HepG2 (cell line): ENCODE measurements around the gene LAG3. TPM values are rescaled to one million over a fixed set of nuclear protein-coding genes. Genes with fewer than 3 reads are reported as not detected.

ENCODE experiments used
- ATM ChIP-seq: fragments of 450-650 bp; IDR thresholded peaks from 2 replicates; pipeline ENCODE4 v1.7.1; 2017; ENCODE audit warnings: mild to moderate bottlenecking, borderline replicate concordance
- ELF1 ChIP-seq: sonication (generic); formaldehyde crosslinking; IDR thresholded peaks from 2 replicates; pipeline ENCODE4 v1.4.0; 2020; ENCODE audit warnings: missing genetic modification reagents
- ETV5 ChIP-seq: IDR thresholded peaks from 2 replicates; pipeline ENCODE4 v1.6.1; 2018; ENCODE audit warnings: missing biosample characterization, missing genetic modification reagents, inconsistent platforms, borderline replicate concordance
- FOXO1 ChIP-seq: sonication (generic); formaldehyde crosslinking; IDR thresholded peaks from 2 replicates; pipeline ENCODE4 v1.4.0; 2020; ENCODE audit warnings: missing genetic modification reagents
- JARID2 ChIP-seq: sonication (generic); formaldehyde crosslinking; IDR thresholded peaks from 2 replicates; pipeline ENCODE4 v1.8.1; 2023; ENCODE audit warnings: missing genetic modification reagents, inconsistent platforms; ENCODE audit not compliant: insufficient replicate concordance
- KLF9 ChIP-seq: IDR thresholded peaks from 2 replicates; pipeline ENCODE4 v1.6.1; 2016; ENCODE audit warnings: low read depth
- MBD4 ChIP-seq: IDR thresholded peaks from 2 replicates; pipeline ENCODE4 v1.6.1; 2012; ENCODE audit warnings: low read length, inconsistent platforms, borderline replicate concordance
- NCOR1 ChIP-seq: fragments of 200-600 bp; sonication (generic); IDR thresholded peaks from 2 replicates; pipeline ENCODE4 v1.7.0; 2017; ENCODE audit warnings: antibody characterized with exemption, low read length, borderline replicate concordance
- NFE2 ChIP-seq: sonication (generic); formaldehyde crosslinking; IDR thresholded peaks from 2 replicates; pipeline ENCODE4 v1.4.0; 2020; ENCODE audit warnings: missing genetic modification reagents
- NFKB2 ChIP-seq: sonication (generic); formaldehyde crosslinking; IDR thresholded peaks from 2 replicates; pipeline ENCODE4 v1.4.0; 2020; ENCODE audit warnings: missing genetic modification reagents, borderline replicate concordance
- NR2F1 ChIP-seq, 2 experiments: fragments of 450-650 bp in 1 of 2; formaldehyde crosslinking in 1 of 2; IDR thresholded peaks; 2 replicates each; pipeline versions ENCODE4 v1.5.0 to v1.6.1; 2016 to 2020; ENCODE audit warnings: mild to moderate bottlenecking in 1 of 2, missing compliant biosample characterization in 1 of 2, missing genetic modification reagents in 1 of 2, moderate library complexity in 1 of 2
- NR3C1 ChIP-seq: sonication (generic); formaldehyde crosslinking; IDR thresholded peaks from 2 replicates; pipeline ENCODE4 v1.4.0; 2020; ENCODE audit warnings: missing genetic modification reagents
- PCBP1 ChIP-seq: fragments of 200-400 bp; formaldehyde crosslinking; IDR thresholded peaks from 2 replicates; pipeline ENCODE4 v1.6.1; 2017; ENCODE audit warnings: mild to moderate bottlenecking, low read depth, low read length, borderline replicate concordance
- PHF8 ChIP-seq: sonication (generic); formaldehyde crosslinking; IDR thresholded peaks from 2 replicates; pipeline ENCODE4 v1.5.0; 2020; ENCODE audit warnings: missing genetic modification reagents
- SUZ12 ChIP-seq: fragments of 150-350 bp; IDR thresholded peaks from 2 replicates; pipeline ENCODE4 v1.6.1; 2014; ENCODE audit warnings: low read depth, low read length
- ZBTB39 ChIP-seq: sonication (generic); formaldehyde crosslinking; IDR thresholded peaks from 2 replicates; pipeline ENCODE4 v1.5.0; 2020; ENCODE audit warnings: missing genetic modification reagents
- ZNF343 ChIP-seq: sonication (generic); formaldehyde crosslinking; IDR thresholded peaks from 2 replicates; pipeline ENCODE4 v1.4.0; 2020; ENCODE audit warnings: mild to moderate bottlenecking, missing genetic modification reagents
- ZNF784 ChIP-seq: sonication (generic); formaldehyde crosslinking; IDR thresholded peaks from 2 replicates; pipeline ENCODE4 v1.5.1; 2020; ENCODE audit warnings: missing genetic modification reagents, mild to moderate bottlenecking, borderline replicate concordance
- polyA plus RNA-seq, 8 experiments: library from polyadenylated mRNA; depleted of rRNA in 3 of 8; stranded (reverse) in 7 of 8; unstranded in 1 of 8; fragments of >200 nt; fragmentation: Illumina TruSeq in 4 of 8; extraction: Trizol in 4 of 8; gene quantifications; 2 replicates each; pipeline versions ENCODE4 v1.2.1 to v1.2.3, GENCODE V29; 2011 to 2016; ENCODE audit warnings: low read depth in 4 of 8, missing spikeins in 1 of 8, mixed read lengths in 1 of 8; ENCODE audit not compliant: insufficient read depth in 1 of 8
- total RNA-seq, 5 experiments: library from RNA; depleted of rRNA; stranded (reverse); fragments of >200 nt; fragmentation: Illumina TruSeq; extraction: Trizol; gene quantifications; 2 replicates each; pipeline ENCODE4 v1.2.3, GENCODE V29; 2016; ENCODE audit warnings: low read depth in 1 of 5
- TF ChIP-seq, protein P1 (sequence below): IDR thresholded peaks from 2 replicates; pipeline ENCODE4 v1.6.1; 2016; ENCODE audit warnings: low read depth, control low read depth
- TF ChIP-seq, protein P2 (sequence below): sonication (generic); formaldehyde crosslinking; IDR thresholded peaks from 2 replicates; pipeline ENCODE4 v1.4.0; 2020; ENCODE audit warnings: missing genetic modification reagents
- TF ChIP-seq, protein P3 (sequence below): sonication (generic); formaldehyde crosslinking; IDR thresholded peaks from 2 replicates; pipeline ENCODE4 v1.8.0; 2022; ENCODE audit warnings: missing genetic modification reagents, mild to moderate bottlenecking, moderate library complexity, borderline replicate concordance

LAG3 gene
- total and polyA plus RNA-seq, 2 of the 13 experiments (the other 11 are each of a cell fraction or from before 2014, with no cell fraction given), result 0.11 to 0.26 TPM

DNA sequence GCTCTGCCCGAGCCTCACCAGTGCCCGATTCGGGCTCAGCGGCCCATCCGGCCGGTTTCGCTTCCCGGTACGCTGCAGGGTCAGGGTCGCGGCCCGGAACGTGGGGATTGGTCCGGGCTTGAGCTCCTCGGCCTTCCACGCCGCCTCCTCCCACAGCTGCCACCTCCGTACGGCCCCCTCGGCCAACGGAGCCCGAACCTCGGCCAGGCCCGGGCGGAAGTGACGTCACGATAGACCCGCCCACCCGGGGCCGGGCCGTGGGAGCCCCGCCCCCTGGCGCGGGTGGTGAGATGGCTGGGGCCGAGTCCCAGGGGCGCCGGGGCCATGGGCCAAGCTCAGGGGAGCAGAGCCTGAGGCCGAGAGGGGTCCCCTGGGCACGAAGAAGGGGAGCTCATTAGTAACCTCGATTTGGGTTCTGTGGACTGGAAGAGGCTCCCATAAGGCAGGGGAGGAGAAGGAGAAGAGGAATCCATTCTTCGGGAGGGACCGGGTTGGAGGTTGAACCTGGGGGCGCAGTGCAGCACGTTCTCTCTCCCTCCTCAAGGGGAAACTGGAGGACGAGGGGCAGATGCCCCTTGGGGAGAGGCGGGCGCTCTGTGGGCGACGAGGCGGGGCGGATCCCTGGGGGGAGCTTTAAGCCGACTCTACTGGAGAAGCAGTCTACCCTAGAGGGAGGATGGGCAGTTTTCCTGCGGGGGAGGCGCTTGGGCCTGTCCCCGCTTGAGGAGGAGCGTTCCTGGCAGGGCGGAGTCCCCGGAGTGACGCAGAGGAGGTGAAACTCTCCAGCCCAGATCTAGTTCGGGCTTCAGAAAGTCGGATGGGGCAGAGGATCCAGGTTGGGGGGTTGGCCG lies 19.2 kb upstream of the LAG3 start, which contains the start of gene MLF2 (continued):
- TF ChIP-seq NR2F1 (CRISPR knock-in tag; IDR thresholded peaks at IDR 0.05) (no peak), NFE2 (CRISPR knock-in tag) (no peak), FOXO1 (CRISPR knock-in tag) (no peak), NR3C1 (no peak), NCOR1 (peak; percentile 17; the same call in 1 of the 2 replicates), KLF9 (CRISPR knock-in tag) (0 out of 2 replicates have a peak, but pooled peaks have one; percentile 75), MBD4 (no peak), ZNF343 (CRISPR knock-in tag) (no peak; the same call in 1 of the 2 replicates), PHF8 (peak; percentile 98), ELF1 (CRISPR knock-in tag) (peak; percentile 27), NFKB2 (CRISPR knock-in tag) (no peak), JARID2 (CRISPR knock-in tag) (no peak), ETV5 (peak; percentile 76; the same call in 1 of the 2 replicates), ATM (no peak), ZBTB39 (peak; percentile 51; the same call in 1 of the 2 replicates), ZNF784 (CRISPR knock-in tag) (no peak; the same call in 1 of the 2 replicates), PCBP1 (0 out of 2 replicates have a peak, but pooled peaks have one; percentile 54), SUZ12 (0 out of 2 replicates have a peak, but pooled peaks have one; percentile 2)
- TF ChIP-seq, protein P1, sequence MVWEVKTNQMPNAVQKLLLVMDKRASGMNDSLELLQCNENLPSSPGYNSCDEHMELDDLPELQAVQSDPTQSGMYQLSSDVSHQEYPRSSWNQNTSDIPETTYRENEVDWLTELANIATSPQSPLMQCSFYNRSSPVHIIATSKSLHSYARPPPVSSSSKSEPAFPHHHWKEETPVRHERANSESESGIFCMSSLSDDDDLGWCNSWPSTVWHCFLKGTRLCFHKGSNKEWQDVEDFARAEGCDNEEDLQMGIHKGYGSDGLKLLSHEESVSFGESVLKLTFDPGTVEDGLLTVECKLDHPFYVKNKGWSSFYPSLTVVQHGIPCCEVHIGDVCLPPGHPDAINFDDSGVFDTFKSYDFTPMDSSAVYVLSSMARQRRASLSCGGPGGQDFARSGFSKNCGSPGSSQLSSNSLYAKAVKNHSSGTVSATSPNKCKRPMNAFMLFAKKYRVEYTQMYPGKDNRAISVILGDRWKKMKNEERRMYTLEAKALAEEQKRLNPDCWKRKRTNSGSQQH (CRISPR knock-in tag), result no peak
- TF ChIP-seq, protein P2, sequence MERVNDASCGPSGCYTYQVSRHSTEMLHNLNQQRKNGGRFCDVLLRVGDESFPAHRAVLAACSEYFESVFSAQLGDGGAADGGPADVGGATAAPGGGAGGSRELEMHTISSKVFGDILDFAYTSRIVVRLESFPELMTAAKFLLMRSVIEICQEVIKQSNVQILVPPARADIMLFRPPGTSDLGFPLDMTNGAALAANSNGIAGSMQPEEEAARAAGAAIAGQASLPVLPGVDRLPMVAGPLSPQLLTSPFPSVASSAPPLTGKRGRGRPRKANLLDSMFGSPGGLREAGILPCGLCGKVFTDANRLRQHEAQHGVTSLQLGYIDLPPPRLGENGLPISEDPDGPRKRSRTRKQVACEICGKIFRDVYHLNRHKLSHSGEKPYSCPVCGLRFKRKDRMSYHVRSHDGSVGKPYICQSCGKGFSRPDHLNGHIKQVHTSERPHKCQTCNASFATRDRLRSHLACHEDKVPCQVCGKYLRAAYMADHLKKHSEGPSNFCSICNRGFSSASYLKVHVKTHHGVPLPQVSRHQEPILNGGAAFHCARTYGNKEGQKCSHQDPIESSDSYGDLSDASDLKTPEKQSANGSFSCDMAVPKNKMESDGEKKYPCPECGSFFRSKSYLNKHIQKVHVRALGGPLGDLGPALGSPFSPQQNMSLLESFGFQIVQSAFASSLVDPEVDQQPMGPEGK (CRISPR knock-in tag), result peak; percentile 94
- TF ChIP-seq, protein P3, sequence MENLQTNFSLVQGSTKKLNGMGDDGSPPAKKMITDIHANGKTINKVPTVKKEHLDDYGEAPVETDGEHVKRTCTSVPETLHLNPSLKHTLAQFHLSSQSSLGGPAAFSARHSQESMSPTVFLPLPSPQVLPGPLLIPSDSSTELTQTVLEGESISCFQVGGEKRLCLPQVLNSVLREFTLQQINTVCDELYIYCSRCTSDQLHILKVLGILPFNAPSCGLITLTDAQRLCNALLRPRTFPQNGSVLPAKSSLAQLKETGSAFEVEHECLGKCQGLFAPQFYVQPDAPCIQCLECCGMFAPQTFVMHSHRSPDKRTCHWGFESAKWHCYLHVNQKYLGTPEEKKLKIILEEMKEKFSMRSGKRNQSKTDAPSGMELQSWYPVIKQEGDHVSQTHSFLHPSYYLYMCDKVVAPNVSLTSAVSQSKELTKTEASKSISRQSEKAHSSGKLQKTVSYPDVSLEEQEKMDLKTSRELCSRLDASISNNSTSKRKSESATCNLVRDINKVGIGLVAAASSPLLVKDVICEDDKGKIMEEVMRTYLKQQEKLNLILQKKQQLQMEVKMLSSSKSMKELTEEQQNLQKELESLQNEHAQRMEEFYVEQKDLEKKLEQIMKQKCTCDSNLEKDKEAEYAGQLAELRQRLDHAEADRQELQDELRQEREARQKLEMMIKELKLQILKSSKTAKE, result no peak
